GM18511 (cell line): ENCODE data around the gene PLA2G4C.
"Not testable (repeated sequence)": the region's sequence is repeated elsewhere in the genome, so short reads cannot be mapped to it uniquely, and the experiment has no call there.

Experiments
- ATAC-seq: cut with Tn5 transposase; IDR thresholded peaks from one replicate; pipeline ENCODE4 v1.9.1; 2021; ENCODE audit warnings: mild to moderate bottlenecking, moderate library complexity; ENCODE audit not compliant: unreplicated experiment

PLA2G4C gene

DNA sequence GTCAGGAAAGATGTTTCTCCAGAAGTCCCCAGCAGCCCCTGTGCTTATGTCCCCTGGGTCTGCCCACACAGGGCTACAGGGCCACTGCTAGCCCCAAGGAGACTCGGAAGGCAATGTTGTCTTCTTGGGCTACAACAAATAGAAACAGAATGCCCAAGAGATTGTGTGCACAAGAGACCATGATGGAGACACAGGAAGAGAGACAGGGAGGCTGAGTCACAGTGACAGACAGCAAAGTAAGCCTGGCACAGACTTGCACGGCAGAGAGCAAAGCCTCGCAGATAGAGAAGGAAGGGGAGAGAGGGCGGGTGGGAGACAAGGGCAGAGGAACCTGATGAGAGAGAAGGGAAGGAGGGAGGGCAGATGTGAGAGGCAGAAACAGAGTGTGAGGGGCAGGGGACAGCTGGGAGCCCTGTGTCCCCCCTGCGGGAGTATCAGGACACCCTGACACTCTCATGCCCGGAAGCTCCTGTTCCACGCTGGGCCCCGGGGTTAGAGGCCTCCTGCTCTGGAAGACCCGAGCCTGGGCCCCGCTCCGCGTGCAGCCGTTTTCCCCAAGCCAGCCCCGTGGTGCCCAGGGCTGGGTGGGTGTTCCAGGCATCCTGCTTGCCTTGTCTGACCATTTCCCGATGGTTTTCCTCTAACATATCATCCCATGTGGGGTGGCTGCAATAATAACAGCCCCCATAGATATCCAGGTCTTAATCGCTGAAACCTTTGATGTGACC is 2.7 kb upstream of the PLA2G4C start:
- ATAC-seq, result no peak

DNA sequence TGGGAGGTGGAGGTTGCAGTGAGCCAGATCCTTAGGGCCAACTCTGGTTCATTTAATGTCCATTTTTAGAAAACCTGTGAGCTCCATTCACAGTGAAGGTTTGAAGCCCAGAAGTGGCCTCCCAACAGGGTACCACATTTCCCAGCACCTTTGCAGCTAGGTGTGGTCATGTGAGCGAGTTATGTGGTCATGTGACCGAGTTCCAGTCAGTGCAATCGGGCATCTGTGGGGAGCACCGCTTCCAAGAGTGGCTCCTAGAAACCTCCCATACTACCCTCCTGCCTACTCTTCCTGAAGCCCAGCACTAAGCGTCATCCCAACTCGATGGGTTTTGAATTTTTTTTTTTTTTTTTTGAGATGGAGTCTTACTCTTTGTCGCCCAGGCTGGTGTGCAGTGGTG is 663 bp upstream of the PLA2G4C start:
- ATAC-seq, result no peak

DNA sequence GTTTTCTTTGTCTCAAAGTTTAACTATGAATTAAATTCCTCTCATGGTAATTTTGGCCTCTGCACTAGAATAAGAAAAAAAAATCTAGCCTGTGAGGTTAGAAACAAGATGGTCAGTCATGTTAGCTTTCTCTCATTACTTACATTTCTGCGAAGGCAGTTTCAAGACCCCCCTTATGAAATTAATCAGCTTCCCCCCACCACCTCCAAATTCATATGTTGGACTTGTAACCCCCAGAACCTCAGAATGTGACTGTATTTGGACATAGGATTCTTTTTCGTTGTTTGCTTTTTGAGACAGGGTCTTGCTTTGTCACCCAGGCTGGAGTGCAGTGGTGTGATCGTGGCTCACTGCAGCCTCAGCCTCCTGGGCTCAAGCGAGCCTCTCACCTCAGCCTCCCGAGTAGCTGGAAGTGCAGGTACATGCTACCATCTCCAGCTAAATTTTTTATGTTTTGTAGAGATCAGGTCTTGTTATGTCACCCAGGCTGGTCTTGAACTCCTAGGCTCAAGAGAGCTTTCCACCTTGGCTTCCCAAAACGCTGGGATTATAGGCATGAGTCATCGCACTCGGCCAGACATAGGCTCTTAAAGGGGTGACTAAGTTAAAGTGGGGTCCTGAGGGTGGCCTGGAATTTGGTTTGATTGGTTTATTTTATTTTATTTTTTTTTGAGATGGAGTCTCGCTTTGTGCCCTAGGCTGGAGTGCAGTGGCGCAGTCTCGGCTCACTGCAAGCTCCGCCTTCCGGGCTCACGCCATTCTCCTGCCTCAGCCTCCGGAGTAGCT is 1.4 kb downstream of the PLA2G4C start:
- no peak for ATAC-seq

DNA sequence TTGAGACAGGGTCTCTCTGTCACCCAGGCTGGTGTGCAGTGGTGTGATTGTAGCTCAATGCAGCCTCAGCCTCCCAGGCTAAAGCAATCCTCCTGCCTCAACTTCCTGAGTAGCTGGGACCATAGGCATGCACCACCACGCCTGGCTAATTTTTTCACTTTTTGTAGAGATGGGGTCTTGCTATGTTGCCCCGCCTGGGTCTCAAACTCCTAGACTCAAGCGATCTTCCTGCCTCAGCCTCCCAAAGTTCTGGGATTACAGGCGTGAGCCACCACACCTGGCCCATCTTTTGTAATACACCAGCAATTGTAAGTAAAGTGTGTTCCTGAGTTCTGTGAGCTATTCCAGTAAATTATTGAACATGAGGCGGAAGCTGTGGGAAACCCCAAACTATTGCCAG is 6.7 kb downstream of the PLA2G4C start:
- no peak for ATAC-seq

DNA sequence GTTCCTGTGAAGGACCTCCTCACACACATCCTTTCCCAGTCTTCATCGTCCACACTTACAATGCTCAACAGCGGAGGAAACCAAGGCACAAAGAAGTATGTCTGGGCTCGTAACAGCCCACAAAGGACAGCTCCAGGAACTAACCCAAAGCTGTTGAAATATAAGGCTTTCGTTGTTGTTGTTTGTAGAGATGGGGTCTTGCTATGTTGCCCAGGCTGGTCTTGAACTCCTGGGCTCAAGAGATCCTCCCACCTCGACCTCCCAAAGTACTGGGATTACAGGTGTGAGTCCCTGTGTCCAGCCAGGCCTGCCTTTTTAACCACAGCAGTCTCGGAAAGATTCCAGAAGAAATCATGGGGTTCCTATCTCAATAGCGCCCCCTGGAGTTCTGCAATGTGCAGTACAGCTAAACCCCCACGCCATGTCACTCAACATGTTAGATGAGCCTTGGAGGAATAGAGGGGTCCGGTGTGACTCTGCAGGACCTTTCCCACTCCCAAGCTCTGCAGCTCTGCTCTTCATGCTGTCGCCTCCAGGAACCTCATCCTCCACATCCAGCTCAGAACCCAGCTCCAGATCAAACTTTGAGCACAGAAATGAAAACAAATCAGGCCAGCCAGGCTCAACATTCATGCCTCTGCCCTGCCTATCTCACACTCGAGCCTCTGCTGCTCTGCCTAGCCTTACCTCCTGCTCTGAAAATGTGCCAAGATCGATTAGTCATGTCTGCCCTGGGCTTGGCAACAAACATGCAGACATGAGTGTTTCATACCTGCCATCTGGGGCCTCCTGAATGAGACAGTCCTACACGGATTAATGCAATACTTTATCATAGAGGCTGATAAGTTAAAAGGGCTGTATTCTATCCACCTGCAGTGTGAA is 7.5 kb downstream of the PLA2G4C start:
- no peak for ATAC-seq

DNA sequence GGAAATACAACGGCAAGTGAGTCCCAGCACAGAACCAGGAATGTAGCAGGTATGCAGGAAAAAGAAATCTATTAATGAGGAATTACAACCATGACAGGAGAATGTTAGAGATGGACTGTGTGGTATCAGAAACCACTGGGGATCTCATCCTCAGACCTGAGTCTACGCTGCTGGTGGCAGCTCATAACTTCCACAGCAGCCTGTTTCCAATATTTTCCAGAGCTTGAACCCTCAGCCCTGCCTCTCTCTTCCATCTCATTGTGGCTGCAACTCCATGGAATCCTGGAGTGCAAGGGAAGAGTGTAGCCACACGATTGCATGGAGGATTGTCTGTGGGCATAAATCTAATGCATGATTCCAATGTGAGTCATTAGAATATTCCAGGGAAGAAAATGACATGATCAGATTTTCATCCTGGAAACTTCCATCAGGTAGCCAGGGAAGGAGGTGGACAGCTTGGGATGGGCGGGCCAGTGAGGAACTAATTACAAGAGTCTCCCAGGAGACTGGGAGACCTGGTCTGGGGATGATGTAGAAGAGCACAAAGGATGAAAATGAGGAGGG is 14.9 kb downstream of the PLA2G4C start:
- no peak for ATAC-seq

DNA sequence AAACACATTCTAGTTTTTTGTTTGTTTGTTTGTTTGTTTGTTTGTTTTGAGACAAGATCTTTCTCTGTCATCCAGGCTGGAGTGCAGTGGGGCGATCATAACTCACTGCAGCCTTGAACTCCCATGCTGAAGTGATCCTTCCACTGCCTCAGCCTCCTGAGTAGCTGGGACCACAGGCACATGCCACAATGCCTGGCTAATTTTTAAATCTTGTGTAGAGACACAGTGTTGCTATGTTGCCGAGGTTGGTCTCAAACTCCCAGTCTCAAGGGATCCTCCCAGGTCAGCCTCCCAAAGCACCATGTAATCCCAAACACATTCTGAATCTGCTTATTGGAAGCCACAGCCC is 15.8 kb downstream of the PLA2G4C start:
- no peak for ATAC-seq

DNA sequence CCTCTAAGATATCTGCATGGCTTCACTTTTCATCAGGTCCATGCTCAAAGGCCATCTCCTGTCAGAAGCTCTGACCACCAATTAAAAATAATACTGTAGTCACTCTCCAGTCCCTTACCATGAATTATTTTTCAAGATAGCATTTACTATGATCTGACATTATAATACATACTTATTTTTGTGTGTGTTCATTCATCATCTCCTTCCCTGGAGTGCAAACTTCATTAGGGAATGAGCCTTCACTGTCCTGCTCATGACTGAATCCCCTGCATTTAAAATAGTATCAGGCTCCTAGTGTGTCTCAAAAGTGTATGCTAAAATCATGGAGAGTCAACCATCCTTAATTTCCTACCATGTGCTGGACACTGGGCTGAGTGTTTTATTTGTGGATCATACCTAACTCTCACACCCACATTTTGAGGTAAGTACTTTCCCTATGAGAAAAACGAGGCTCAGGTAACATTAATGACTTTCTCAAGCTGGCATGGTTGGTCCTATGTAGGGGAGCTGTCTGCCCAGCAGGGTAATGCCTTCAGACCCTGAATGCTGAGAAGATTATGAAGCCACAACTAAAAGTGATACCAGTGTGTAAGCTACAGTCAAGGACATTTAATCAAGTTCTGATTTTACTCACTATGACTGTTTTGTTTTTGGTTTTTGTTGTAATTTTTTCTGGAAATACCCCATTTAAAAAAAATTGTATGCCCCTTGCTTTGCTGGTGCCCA is 16.3 kb downstream of the PLA2G4C start:
- no peak for ATAC-seq

DNA sequence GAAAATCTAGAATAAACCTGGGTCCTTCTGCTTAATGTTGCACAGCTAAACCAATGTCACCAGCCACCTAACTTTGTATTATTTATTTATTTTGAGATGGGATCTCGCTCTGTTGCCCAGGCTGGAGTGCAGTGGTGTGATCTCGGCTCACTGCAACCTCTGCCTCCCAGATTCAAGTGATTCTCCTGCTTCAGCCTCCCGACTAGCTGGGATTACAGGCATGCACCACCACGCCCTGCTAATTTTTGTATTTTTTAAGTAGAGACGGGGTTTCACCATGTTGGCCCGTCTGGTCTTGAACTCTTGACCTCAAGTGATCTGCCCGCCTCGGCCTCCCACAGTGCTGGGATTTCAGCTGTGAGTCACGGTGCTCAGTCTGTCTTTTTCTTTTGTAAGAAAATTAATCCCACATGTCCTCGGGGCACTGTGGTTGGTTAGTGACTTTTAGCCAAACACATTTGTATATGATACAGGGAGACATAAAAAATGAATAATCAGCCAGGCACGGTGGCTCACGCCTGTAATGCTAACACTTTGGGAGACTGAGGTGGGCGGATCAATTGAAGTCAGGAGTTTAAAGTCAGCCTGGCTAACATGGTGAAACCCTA is 19.4 kb downstream of the PLA2G4C start:
- not testable (repeated sequence) for ATAC-seq

DNA sequence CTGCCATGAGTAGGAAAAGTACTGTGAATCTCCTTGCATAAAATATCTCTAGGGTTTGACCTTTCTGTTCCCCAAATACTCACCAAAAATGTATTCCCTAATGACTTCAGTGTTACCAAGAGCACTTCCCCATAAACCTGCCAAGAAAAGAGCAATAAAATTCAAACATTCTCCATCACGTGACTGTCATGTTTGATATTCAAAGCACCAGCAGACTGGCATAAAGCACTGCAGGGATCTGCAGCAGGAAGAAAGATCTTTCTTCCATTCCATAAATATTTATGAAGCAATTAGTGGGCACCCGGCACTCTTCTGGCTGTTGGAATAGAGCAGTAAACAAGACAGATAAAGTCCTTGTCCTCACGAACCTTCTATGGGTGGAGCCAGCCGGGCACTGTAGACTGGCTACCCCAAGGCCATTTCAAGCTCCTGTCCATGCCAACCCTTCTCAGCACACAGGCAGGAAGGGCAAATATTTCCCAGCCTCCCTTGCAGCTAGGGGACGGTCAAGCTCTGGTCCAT is 20.3 kb downstream of the PLA2G4C start:
- no peak for ATAC-seq

DNA sequence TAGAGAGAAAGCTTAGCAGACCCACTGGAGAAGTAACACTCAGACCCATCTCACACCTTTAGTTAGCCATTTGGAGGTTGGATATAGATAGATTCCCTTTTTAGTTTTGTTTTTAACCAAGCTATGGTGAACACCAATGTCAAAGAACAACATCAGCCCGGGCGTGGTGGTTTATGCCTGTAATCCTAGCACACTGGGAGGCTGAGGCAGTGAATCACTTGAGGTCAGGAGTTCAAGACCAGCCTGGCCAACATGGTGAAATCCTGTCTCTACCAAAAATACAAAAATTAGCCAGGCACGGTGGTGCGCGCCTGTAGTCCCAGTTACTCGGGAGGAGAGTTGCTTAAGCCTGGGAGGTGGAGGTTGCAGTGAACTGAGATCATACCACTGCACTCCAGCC is 21.6 kb downstream of the PLA2G4C start:
- ATAC-seq, result not testable (repeated sequence)

DNA sequence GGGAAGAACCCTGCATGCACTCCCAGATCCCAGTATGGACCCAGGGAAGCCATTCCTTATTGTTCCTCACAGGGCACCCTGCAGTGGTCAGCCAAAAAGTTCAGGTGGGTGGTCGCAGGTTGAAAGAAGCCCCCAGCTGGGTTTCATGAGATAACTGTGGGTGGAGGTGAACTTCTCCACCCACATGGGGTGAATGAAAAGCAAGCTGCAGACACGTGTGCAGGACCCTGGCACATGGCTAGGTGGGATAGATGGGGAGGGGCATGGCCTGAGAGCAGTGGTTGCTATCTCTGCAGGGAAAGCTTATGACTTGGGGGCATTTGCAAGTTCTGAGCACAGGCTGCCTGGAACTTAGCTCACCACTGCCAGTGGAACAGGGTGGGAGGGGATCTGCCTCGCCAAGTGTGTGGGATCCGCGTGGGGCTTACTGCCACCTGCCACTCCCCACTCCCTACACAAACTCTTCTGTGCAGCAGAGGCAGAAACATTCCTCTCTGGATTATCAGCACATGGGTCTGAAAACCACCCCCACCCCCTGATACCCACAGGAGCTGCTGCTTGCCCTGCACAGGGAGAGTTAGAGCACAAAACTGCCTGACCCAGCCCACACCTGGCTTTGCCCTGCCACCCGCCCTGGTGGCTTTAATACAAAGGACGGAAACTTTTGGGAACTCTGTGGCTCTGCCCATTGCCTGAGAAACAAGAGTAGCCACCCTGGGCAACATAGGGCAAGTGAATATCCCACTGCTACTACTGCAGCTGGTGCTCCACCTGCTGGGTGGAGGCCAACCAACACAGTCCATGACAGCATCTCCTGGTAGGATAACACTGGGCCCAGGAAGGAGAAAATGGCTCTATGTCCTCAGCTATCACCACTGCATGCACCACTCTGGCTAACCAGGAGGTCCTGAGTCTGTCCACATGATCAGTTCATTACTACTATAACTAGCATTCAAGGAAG is 24.4 kb downstream of the PLA2G4C start:
- ATAC-seq, result no peak

DNA sequence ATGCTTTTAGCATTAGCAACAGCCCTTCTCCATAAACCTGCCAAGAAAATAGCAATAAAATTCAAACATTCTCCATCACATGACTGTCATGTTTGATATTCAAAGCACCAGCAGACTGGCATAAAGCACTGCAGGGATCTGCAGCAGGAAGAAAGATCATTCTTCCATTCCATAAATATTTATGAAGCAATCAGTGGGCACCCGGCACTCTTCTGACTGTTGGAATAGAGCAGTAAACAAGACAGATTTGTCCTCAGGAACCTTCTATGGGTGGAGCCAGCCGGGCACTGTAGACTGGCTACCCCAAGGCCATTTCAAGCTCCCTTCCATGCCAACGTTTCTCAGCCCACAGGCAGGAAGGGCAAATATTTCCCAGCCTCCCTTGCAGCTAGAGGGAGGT is 25.5 kb downstream of the PLA2G4C start:
- no peak for ATAC-seq

DNA sequence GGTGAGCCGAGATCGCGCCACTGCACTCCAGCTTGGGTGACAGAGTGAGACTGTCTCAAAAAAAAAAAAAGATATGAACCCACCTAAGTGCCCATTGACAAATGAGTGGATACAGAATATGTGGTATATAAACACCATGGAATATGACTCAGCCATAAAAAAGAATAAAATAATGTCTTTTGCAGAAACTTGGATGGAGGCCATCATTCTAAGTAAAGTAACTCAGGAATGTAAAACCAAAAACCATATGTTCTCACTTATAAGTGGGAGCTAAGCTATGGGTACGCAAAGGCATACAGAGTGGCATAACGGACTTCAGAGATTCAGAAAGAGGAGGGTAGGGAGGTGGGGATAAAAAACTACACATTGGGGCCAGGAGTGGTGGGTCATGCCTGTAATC is 29.5 kb downstream of the PLA2G4C start:
- ATAC-seq, result no peak

DNA sequence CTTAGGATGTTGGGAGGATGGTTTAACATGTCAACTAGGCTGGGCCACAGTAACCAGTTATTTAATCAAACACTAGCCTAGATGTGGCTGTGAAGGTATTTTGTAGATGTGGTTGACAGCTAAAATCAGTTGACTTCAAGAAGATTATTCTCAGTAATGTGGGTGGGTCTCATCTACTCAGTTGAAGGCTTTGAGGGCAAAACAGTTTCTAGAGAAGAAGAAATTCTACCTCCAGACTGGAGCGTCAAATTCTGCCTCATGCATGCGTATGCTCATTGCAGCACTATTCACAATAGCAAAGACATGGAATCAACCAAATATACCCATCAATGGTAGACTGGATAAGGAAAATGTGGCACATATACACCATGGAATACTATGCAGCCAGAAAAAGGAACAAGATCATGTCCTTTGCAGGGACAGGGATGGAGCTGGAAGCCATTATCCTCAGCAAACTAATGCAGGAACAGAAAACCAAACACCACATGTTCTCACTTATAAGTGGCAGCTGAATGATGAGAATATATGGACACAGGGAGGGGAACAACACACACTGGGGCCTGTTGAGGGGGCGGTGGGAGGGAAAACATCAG is 40.3 kb downstream of the PLA2G4C start:
- not testable (repeated sequence) for ATAC-seq

DNA sequence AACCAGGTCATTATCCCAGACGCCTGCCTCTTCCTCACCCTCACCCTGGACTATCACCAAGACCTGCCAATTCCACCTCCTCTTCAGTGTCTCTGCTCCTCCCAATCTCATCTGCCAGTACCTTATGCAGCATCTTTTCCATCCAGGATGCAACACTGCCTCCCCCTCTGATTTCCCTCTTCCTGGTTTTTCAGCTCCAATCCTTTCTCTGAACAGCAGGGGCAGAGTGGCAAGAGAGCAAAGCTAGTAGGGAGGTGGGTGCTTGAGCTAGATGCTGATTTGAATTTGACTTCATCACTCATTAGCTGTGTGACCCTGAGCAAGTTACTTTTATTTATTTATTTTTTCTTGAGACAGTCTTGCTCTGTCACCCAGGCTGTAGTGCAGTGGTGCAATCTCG is 41.2 kb downstream of the PLA2G4C start:
- no peak for ATAC-seq

DNA sequence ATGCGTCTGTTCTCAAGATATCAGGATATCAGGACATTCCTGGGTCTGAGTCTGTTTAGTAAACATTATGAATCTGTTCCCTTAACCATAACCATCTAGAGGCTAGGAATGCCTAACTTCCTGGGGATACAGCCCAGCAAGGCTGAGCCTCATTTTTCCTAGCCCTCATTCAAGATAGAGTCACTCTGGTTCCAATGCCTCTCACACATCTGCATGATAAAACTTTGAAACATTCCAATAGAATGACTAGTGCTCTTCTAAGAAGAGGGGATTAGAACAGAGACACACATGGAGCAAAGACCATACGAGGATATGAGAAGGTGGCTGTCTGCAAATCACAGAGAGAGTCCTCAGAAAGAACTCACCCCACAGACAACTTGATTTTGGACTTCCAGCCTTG is 46.1 kb downstream of the PLA2G4C start:
- ATAC-seq, result no peak
